Measurements from ENCODE around the gene PARVA. TPM values are rescaled to one million over a fixed set of nuclear protein-coding genes. Genes with fewer than 3 reads are reported as not detected.

The PARVA gene
- total and polyA plus RNA-seq, 9 of the 15 experiments (the other 6 are each of a cell fraction or from before 2014, with no cell fraction given) = 0.11 TPM; not detected in 8

DNA sequence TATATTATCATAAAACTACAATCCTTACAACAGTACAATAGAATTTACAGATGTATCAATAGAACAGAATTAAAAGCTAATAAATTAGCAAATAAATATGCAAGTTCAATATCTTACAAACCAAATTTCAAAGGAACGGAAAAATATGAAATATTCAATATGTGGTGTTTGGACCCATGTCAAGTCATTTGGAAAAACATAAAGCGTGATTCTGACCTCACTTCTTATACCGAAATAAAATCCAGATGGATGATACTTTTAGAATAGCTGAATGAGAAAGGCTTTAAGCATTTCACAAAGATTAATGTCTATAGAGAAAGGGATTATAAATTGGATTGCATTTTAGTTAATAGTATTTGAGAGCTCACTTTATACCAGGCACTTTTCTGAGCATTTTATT is 204.0 kb downstream of the PARVA start (continued):
- TF ChIP-seq MGA (IDR thresholded peaks at IDR 0.05) (no peak), NFXL1 (CRISPR knock-in tag; IDR thresholded peaks at IDR 0.05) (no peak), XRCC3 (IDR thresholded peaks at IDR 0.05) (no peak), TAF15 (IDR thresholded peaks at IDR 0.05; ENCODE audit: low read depth, low read length) (no peak)

Data from K562 (cell line).